GM12878 (cell line): ENCODE data around the gene KRTAP10-11.

Experiments
- CHD1 ChIP-seq: IDR thresholded peaks from 2 replicates; pipeline ENCODE4 v1.6.1; 2012; ENCODE audit warnings: low read depth, low read length, improper control_type of control experiment
- CTCF ChIP-seq, 3 experiments: IDR thresholded peaks in 2 of 3; conservative IDR thresholded peaks in 1 of 3; 2 replicates each; pipeline ENCODE4 v1.5.1; 2011; ENCODE audit warnings: low read depth in 3 of 3, low read length in 3 of 3, mild to moderate bottlenecking in 3 of 3, control low read depth in 2 of 3, moderate library complexity in 2 of 3, inconsistent platforms in 1 of 3, mixed read lengths in 1 of 3; ENCODE audit not compliant: control insufficient read depth in 2 of 3, insufficient read depth in 1 of 3; ENCODE audit errors: extremely low read depth in 1 of 3
- ELK1 ChIP-seq: IDR thresholded peaks from 2 replicates; pipeline ENCODE4 v1.6.1; 2012; ENCODE audit warnings: low read depth, low read length, improper control_type of control experiment
- EZH2 ChIP-seq: IDR thresholded peaks from 2 replicates; pipeline ENCODE4 v1.6.1; 2012; ENCODE audit warnings: low read depth, mild to moderate bottlenecking, control low read depth, inconsistent platforms, low read length, borderline replicate concordance; ENCODE audit not compliant: control insufficient read depth
- HDGF ChIP-seq: fragments of 450-650 bp; IDR thresholded peaks from 2 replicates; pipeline ENCODE4 v1.6.1; 2016; ENCODE audit warnings: antibody characterized with exemption
- MTA3 ChIP-seq: IDR thresholded peaks from 2 replicates; pipeline ENCODE4 v1.6.1; 2012; ENCODE audit warnings: low read length, inconsistent platforms, borderline replicate concordance
- MXI1 ChIP-seq: fragments of 150-350 bp; IDR thresholded peaks from 2 replicates; pipeline ENCODE4 v1.6.1; 2011; ENCODE audit warnings: low read depth, mild to moderate bottlenecking, inconsistent platforms, low read length, improper control_type of control experiment
- NRF1 ChIP-seq: conservative IDR thresholded peaks from 2 replicates; pipeline ENCODE4 v1.6.1; 2011; ENCODE audit warnings: mild to moderate bottlenecking, low read depth, low read length, improper control_type of control experiment
- USF1 ChIP-seq: IDR thresholded peaks from 2 replicates; pipeline ENCODE4 v1.6.1; 2011; ENCODE audit warnings: borderline replicate concordance, low read depth, mild to moderate bottlenecking, moderate library complexity, mixed read lengths, low read length; ENCODE audit not compliant: insufficient read depth; ENCODE audit errors: extremely low read length
- YY1 ChIP-seq: IDR thresholded peaks from 2 replicates; pipeline ENCODE4 v1.6.1; 2011; ENCODE audit warnings: low read depth, mild to moderate bottlenecking, low read length
- ZBTB11 ChIP-seq: fragments of 450-650 bp; formaldehyde crosslinking; IDR thresholded peaks from 2 replicates; pipeline ENCODE4 v1.5.0; 2022; ENCODE audit warnings: mild to moderate bottlenecking, missing genetic modification characterization

GRCh38 chr21:44695641-44696040 lies 49.4 kb downstream of the KRTAP10-11 start:
- TF ChIP-seq EZH2 (no peak), YY1 (no peak), USF1 (no peak), CTCF (IDR thresholded peaks at IDR 0.05 in 2 of 3, conservative IDR thresholded peaks at IDR 0.05 in 1 of 3; ENCODE audit: control insufficient read depth in 2 of 3, extremely low read depth in 1 of 3, insufficient read depth in 1 of 3, low read depth in 3 of 3, low read length in 3 of 3) (no peak), NRF1 (no peak), ELK1 (no peak), MTA3 (no peak), MXI1 (no peak), HDGF (no peak), CHD1 (no peak), ZBTB11 (CRISPR knock-in tag) (no peak)
